ENCODE measurements around the gene SERPING1.

The SERPING1 gene

GRCh38 chr11:57657194-57658022 is 59.9 kb downstream of the SERPING1 start, which contains the start of gene CLP1:
Gene CLP1 (plus strand): TSS chr11:57657762. CDS start chr11:57659477, 1,715 bp downstream.
- peak; percentile 99 for DNase-seq

- no peak for DNase-seq
These were observed 60.5 kb downstream of the SERPING1 start for GRCh38 chr11:57658023-57658361.

GRCh38 chr11:57659669-57660068 is 62.2 kb downstream of the SERPING1 start:
- DNase-seq, result no peak

GRCh38 chr11:57662893-57663292 is 65.4 kb downstream of the SERPING1 start:
- no peak for DNase-seq

- DNase-seq, result no peak
These were observed 66.5 kb downstream of the SERPING1 start for GRCh38 chr11:57663975-57664374.
